ENCODE data around the gene C1QL4.

GRCh38 chr12:49359671-49360070, 22.7 kb upstream of the C1QL4 start:
- TF ChIP-seq CTCF (IDR thresholded peaks at IDR 0.05) (no peak), POLR2A (IDR thresholded peaks at IDR 0.05) (no peak)
